Left renal cortex interstitium (tissue), 4 donors: ENCODE data around the gene MEG3. TPM values are rescaled to one million over a fixed set of nuclear protein-coding genes. Genes with fewer than 3 reads are reported as not detected.
"Not testable (repeated sequence)": the region's sequence is repeated elsewhere in the genome, so short reads cannot be mapped to it uniquely, and the experiment has no call there.

Experiments
- DNase-seq, 4 donors: peaks; one replicate each; pipeline ENCODE4 v3.0.0-alpha.2; 2013; ENCODE audit warnings: low read depth in 4 of 4, low spot score in 2 of 4, missing footprints in 1 of 4
- polyA plus RNA-seq, 4 donors: library from polyadenylated mRNA; unstranded; fragments of 120-200 nt; gene quantifications; one replicate each; pipeline ENCODE4 v1.2.1, GENCODE V29; 2013; ENCODE audit not compliant: insufficient read length in 4 of 4

The MEG3 gene
- polyA plus RNA-seq, 4 donors, result 55.0 to 309 (median 131) TPM

GRCh38 chr14:100788517-100788916 lies 37.4 kb upstream of the MEG3 start:
- DNase-seq, result no peak

- no peak for DNase-seq
These were observed 37.0 kb upstream of the MEG3 start for GRCh38 chr14:100788942-100789341.

GRCh38 chr14:100789460-100790417 lies 36.2 kb upstream of the MEG3 start:
- DNase-seq, result no peak

- DNase-seq, result no peak
These were observed 35.2 kb upstream of the MEG3 start for GRCh38 chr14:100790502-100791347.

GRCh38 chr14:100791348-100791735 lies 34.6 kb upstream of the MEG3 start:
- DNase-seq, result no peak

- no peak for DNase-seq
These were observed 33.9 kb upstream of the MEG3 start for GRCh38 chr14:100791995-100792394.

GRCh38 chr14:100796946-100797345 lies 29.0 kb upstream of the MEG3 start:
- no peak for DNase-seq

- DNase-seq, result no peak
These were observed 25.9 kb upstream of the MEG3 start for GRCh38 chr14:100800041-100800440.

- DNase-seq, result not testable (repeated sequence)
These were observed 24.5 kb upstream of the MEG3 start for GRCh38 chr14:100801433-100801832.

- DNase-seq, result no peak
These were observed 23.7 kb upstream of the MEG3 start for GRCh38 chr14:100802179-100802578.

GRCh38 chr14:100802766-100803165 lies 23.2 kb upstream of the MEG3 start:
- DNase-seq, result no peak

- no peak for DNase-seq
These were observed 22.7 kb upstream of the MEG3 start for GRCh38 chr14:100803226-100803625.

GRCh38 chr14:100803676-100804075 lies 22.2 kb upstream of the MEG3 start:
- DNase-seq, result no peak

- no peak for DNase-seq
These were observed 21.8 kb upstream of the MEG3 start for GRCh38 chr14:100804138-100804537.

GRCh38 chr14:100804558-100805309 lies 21.2 kb upstream of the MEG3 start:
- no peak for DNase-seq

- DNase-seq, result no peak
These were observed 19.5 kb upstream of the MEG3 start for GRCh38 chr14:100806386-100806785.

- DNase-seq, result no peak
These were observed 18.4 kb upstream of the MEG3 start for GRCh38 chr14:100807496-100807895.

- no peak for DNase-seq
These were observed 17.8 kb upstream of the MEG3 start for GRCh38 chr14:100807979-100808734.

- DNase-seq, result no peak
These were observed 15.5 kb upstream of the MEG3 start for GRCh38 chr14:100810435-100810834.

GRCh38 chr14:100810861-100811461 lies 15.0 kb upstream of the MEG3 start:
- no peak for DNase-seq
